ENCODE measurements around the gene PGLYRP4. TPM values are rescaled to one million over a fixed set of nuclear protein-coding genes. Genes with fewer than 3 reads are reported as not detected.

PGLYRP4 gene
- total RNA-seq, 2 donors from 2014 or later, result not detected

- no peaks in the 10 kb centered on the region for H3K36me3 ChIP-seq (ENCODE audit: control insufficient read depth, insufficient read depth, low read length)
- Mint-ChIP-seq H3K4me3 (no peak overlapping the region), H3K27ac (no peak overlapping the region), H3K4me1 (no peaks in the 10 kb centered on the region), H3K27me3 (ENCODE audit: insufficient read depth) (peaks cover 12% of the 10 kb centered on the region), H3K9me3 (no peaks in the 10 kb centered on the region), H3K36me3 (ENCODE audit: low read depth) (no peaks in the 10 kb centered on the region)
- H3K4me3 ChIP-seq (ENCODE audit: low read length), result no peak overlapping the region
- no peaks in the 10 kb centered on the region for H3K9me3 ChIP-seq (ENCODE audit: control insufficient read depth, low read length)
- no peaks in the 10 kb centered on the region for H3K4me1 ChIP-seq (ENCODE audit: control insufficient read depth, insufficient read depth, low read length)
- DNase-seq, result peak; percentile 23
- no peak overlapping the region for H3K9ac ChIP-seq (ENCODE audit: extremely low read depth, low read length, poor library complexity, severe bottlenecking)
- WGBS, 2 experiments (ENCODE audit: insufficient coverage in 1 of 2, insufficient read length in 1 of 2), result 92% methylated on average over 8 of the region's 8 CpGs; no CpG with 5 or more reads in 1 of the 2 experiments
- H3K27me3 ChIP-seq (ENCODE audit: control insufficient read depth, insufficient read depth, low read length, poor library complexity, severe bottlenecking), result no peaks in the 10 kb centered on the region
- no peak for TF ChIP-seq CTCF (conservative IDR thresholded peaks at IDR 0.05)
- H3K27ac ChIP-seq (ENCODE audit: low read depth, low read length), result no peak overlapping the region
These were observed 17.1 kb upstream of the PGLYRP4 start for GRCh38 chr1:153365696-153366095.

GRCh38 chr1:153364766-153365666, 16.4 kb upstream of the PGLYRP4 start:
- Histone ChIP-seq H3K27me3 (ENCODE audit: control insufficient read depth, insufficient read depth, low read length, poor library complexity, severe bottlenecking) (no peaks in the 10 kb centered on the region), H3K9ac (ENCODE audit: extremely low read depth, low read length, poor library complexity, severe bottlenecking) (no peak overlapping the region), H3K36me3 (ENCODE audit: control insufficient read depth, insufficient read depth, low read length) (no peaks in the 10 kb centered on the region), H3K4me1 (ENCODE audit: control insufficient read depth, insufficient read depth, low read length) (no peaks in the 10 kb centered on the region), H3K27ac (ENCODE audit: low read depth, low read length) (no peak overlapping the region), H3K9me3 (ENCODE audit: control insufficient read depth, low read length) (no peaks in the 10 kb centered on the region), H3K4me3 (ENCODE audit: low read length) (no peak overlapping the region)
- no peak for TF ChIP-seq CTCF (conservative IDR thresholded peaks at IDR 0.05)
- no peaks in the 10 kb centered on the region for H3K4me1 Mint-ChIP-seq
- H3K4me3 Mint-ChIP-seq, result no peak overlapping the region
- no peaks in the 10 kb centered on the region for H3K9me3 Mint-ChIP-seq
- DNase-seq, result peak; percentile 5
- H3K27ac Mint-ChIP-seq, result no peak overlapping the region
- peaks cover 12% of the 10 kb centered on the region for H3K27me3 Mint-ChIP-seq (ENCODE audit: insufficient read depth)
- no peaks in the 10 kb centered on the region for H3K36me3 Mint-ChIP-seq (ENCODE audit: low read depth)
- 89 to 91% methylated on average over 7 to 12 of the region's 12 CpGs for WGBS, 2 experiments (ENCODE audit: insufficient coverage in 1 of 2, insufficient read length in 1 of 2)

- no peak overlapping the region for H3K4me3 Mint-ChIP-seq
- no peak overlapping the region for H3K9ac ChIP-seq (ENCODE audit: extremely low read depth, low read length, poor library complexity, severe bottlenecking)
- H3K27me3 ChIP-seq (ENCODE audit: control insufficient read depth, insufficient read depth, low read length, poor library complexity, severe bottlenecking), result no peaks in the 10 kb centered on the region
- H3K27me3 Mint-ChIP-seq (ENCODE audit: insufficient read depth), result peaks cover 7% of the 10 kb centered on the region
- DNase-seq, result no peak
- no peak overlapping the region for H3K4me3 ChIP-seq (ENCODE audit: low read length)
- H3K4me1 ChIP-seq (ENCODE audit: control insufficient read depth, insufficient read depth, low read length), result no peaks in the 10 kb centered on the region
- TF ChIP-seq CTCF (conservative IDR thresholded peaks at IDR 0.05), result no peak
- no peak overlapping the region for H3K27ac Mint-ChIP-seq
- H3K36me3 ChIP-seq (ENCODE audit: control insufficient read depth, insufficient read depth, low read length), result no peaks in the 10 kb centered on the region
- no peaks in the 10 kb centered on the region for H3K4me1 Mint-ChIP-seq
- no peak overlapping the region for H3K27ac ChIP-seq (ENCODE audit: low read depth, low read length)
- no peaks in the 10 kb centered on the region for H3K9me3 Mint-ChIP-seq
- H3K9me3 ChIP-seq (ENCODE audit: control insufficient read depth, low read length), result no peaks in the 10 kb centered on the region
- no peaks in the 10 kb centered on the region for H3K36me3 Mint-ChIP-seq (ENCODE audit: low read depth)
These were observed 15.5 kb upstream of the PGLYRP4 start for GRCh38 chr1:153364156-153364555.

Measured in endodermal cell (in vitro differentiated cells).